ENCODE data around the gene ADH1C. TPM values are rescaled to one million over a fixed set of nuclear protein-coding genes. Genes with fewer than 3 reads are reported as not detected.
"Not testable (repeated sequence)": the region's sequence is repeated elsewhere in the genome, so short reads cannot be mapped to it uniquely, and the experiment has no call there.

ADH1C gene
- polyA plus RNA-seq, 1 of the 3 experiments (the other 2 are of a cell fraction) = not detected

- ChIA-PET CTCF (no interaction called here), POLR2A (no interaction called here)
- no peak for DNase-seq
- WGBS (ENCODE audit: low lambda C conversion rate) = 6% methylated on average over 2 of the region's 2 CpGs
- H3K9me2 ChIP-seq = no peaks in the 10 kb centered on the region
- H3F3A ChIP-seq (replicated peaks; ENCODE audit: insufficient read depth) = no peaks in the 10 kb centered on the region
- H3K9me3 ChIP-seq = no peaks in the 10 kb centered on the region
- no peak overlapping the region for H3K4me2 ChIP-seq
- no peaks in the 10 kb centered on the region for H3K4me1 ChIP-seq (ENCODE audit: control insufficient read depth in 1 of 2, insufficient read depth in 2 of 2, low read depth in 1 of 2, low read length in 1 of 2)
- H2AFZ ChIP-seq (ENCODE audit: low read depth) = no peak overlapping the region
- TF ChIP-seq YY1 (IDR thresholded peaks at IDR 0.05; ENCODE audit: low read depth) (no peak), FOXJ3 (CRISPR knock-in tag; IDR thresholded peaks at IDR 0.05) (no peak), RFX5 (IDR thresholded peaks at IDR 0.05; ENCODE audit: low read length) (no peak), TCF12 (IDR thresholded peaks at IDR 0.05) (no peak), CHD2 (IDR thresholded peaks at IDR 0.05; ENCODE audit: low read length, partially characterized antibody) (no peak), RXRA (IDR thresholded peaks at IDR 0.05; ENCODE audit: borderline replicate concordance, low read depth) (no peak), GATA2 (CRISPR knock-in tag; IDR thresholded peaks at IDR 0.05) (no peak), MEF2A (IDR thresholded peaks at IDR 0.05; ENCODE audit: borderline replicate concordance, low read depth) (no peak), EP300 (IDR thresholded peaks at IDR 0.05; ENCODE audit: borderline replicate concordance in 1 of 2, low read depth in 1 of 2, low read length in 1 of 2) (no peak), USF1 (IDR thresholded peaks at IDR 0.05; ENCODE audit: borderline replicate concordance, low read depth) (no peak), FOXM1 (IDR thresholded peaks at IDR 0.05; ENCODE audit: low read depth) (no peak), POLR2AphosphoS5 (IDR thresholded peaks at IDR 0.05; ENCODE audit: low read depth, low read length) (no peak)
- TF ChIP-seq, protein P1, sequence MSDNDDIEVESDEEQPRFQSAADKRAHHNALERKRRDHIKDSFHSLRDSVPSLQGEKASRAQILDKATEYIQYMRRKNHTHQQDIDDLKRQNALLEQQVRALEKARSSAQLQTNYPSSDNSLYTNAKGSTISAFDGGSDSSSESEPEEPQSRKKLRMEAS (IDR thresholded peaks at IDR 0.05; ENCODE audit: low read depth) = no peak
- TF ChIP-seq, protein P2, sequence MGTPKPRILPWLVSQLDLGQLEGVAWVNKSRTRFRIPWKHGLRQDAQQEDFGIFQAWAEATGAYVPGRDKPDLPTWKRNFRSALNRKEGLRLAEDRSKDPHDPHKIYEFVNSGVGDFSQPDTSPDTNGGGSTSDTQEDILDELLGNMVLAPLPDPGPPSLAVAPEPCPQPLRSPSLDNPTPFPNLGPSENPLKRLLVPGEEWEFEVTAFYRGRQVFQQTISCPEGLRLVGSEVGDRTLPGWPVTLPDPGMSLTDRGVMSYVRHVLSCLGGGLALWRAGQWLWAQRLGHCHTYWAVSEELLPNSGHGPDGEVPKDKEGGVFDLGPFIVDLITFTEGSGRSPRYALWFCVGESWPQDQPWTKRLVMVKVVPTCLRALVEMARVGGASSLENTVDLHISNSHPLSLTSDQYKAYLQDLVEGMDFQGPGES (IDR thresholded peaks at IDR 0.05; ENCODE audit: low read depth, low read length) = no peak
- H3K27me3 ChIP-seq (ENCODE audit: insufficient read depth) = no peaks in the 10 kb centered on the region
- no peaks in the 10 kb centered on the region for H3K36me3 ChIP-seq (replicated peaks in 1 of 2; ENCODE audit: control insufficient read depth in 1 of 2, insufficient read depth in 2 of 2, low read length in 1 of 2)
- no peak overlapping the region for H3K9ac ChIP-seq
- no peak overlapping the region for H3K4me3 ChIP-seq (ENCODE audit: low read depth in 2 of 2, low read length in 1 of 2)
- no peaks in the 10 kb centered on the region for H3K79me2 ChIP-seq (ENCODE audit: insufficient read depth)
- no peak overlapping the region for H3K27ac ChIP-seq (ENCODE audit: low read depth in 2 of 2, low read length in 1 of 2)
- no peaks in the 10 kb centered on the region for H4K20me1 ChIP-seq (ENCODE audit: insufficient read depth)
Observed at GRCh38 chr4:99357948-99358347, 5.4 kb upstream of the ADH1C start.

- H3K4me1 ChIP-seq (ENCODE audit: control insufficient read depth in 1 of 2, insufficient read depth in 2 of 2, low read depth in 1 of 2, low read length in 1 of 2) = no peaks in the 10 kb centered on the region
- H3K27me3 ChIP-seq (ENCODE audit: insufficient read depth) = no peaks in the 10 kb centered on the region
- no peak overlapping the region for H3K9ac ChIP-seq
- H4K20me1 ChIP-seq (ENCODE audit: insufficient read depth) = no peaks in the 10 kb centered on the region
- CTCF ChIA-PET = no interaction called here
- no peak for DNase-seq
- H3K36me3 ChIP-seq (replicated peaks in 1 of 2; ENCODE audit: control insufficient read depth in 1 of 2, insufficient read depth in 2 of 2, low read length in 1 of 2) = no peaks in the 10 kb centered on the region
- H3K9me2 ChIP-seq = 0 out of 2 replicates have a peak, but pooled peaks cover 1% of the 10 kb centered on the region
- no peaks in the 10 kb centered on the region for H3K9me3 ChIP-seq
- H3F3A ChIP-seq (replicated peaks; ENCODE audit: insufficient read depth) = no peaks in the 10 kb centered on the region
- no peak overlapping the region for H3K4me3 ChIP-seq (ENCODE audit: low read depth in 2 of 2, low read length in 1 of 2)
- H3K27ac ChIP-seq (ENCODE audit: low read depth in 2 of 2, low read length in 1 of 2) = no peak overlapping the region
- POLR2A ChIA-PET = no interaction called here
- no peak overlapping the region for H2AFZ ChIP-seq (ENCODE audit: low read depth)
- H3K4me2 ChIP-seq = no peak overlapping the region
- no peaks in the 10 kb centered on the region for H3K79me2 ChIP-seq (ENCODE audit: insufficient read depth)
- no peak for TF ChIP-seq JUND (IDR thresholded peaks at IDR 0.05)
- TF ChIP-seq SIN3A (IDR thresholded peaks at IDR 0.05; ENCODE audit: borderline replicate concordance, low read depth, low read length) = no peak
- no peak for TF ChIP-seq EP300 (IDR thresholded peaks at IDR 0.05; ENCODE audit: borderline replicate concordance in 1 of 2, low read depth in 1 of 2, low read length in 1 of 2)
- whole genome bisulfite sequencing (ENCODE audit: low lambda C conversion rate) = 0% methylated on average over 1 of the region's 1 CpG
Observed at GRCh38 chr4:99356992-99357391, 4.4 kb upstream of the ADH1C start.

DNA sequence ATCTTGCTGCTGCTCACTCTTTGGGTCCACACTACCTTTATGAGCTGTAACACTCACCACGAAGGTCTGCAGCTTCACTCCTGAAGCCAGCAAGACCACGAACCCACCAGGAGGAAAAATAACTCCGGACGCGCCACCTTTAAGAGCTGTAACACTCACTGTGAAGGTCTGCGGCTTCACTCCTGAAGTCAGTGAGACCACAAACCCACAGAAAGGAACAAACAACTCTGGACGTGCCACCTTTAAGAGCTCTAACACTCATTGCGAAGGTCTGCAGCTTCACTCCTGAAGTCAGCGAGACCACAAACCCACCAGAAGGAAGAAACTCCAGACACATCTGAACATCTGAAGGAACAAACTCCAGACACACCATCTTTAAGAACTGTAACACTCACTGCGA lies 3.6 kb upstream of the ADH1C start:
- CTCF ChIA-PET; H3K9ac ChIP-seq; H2AFZ ChIP-seq (ENCODE audit: low read depth); H4K20me1 ChIP-seq (ENCODE audit: insufficient read depth); H3K9me3 ChIP-seq; H3F3A ChIP-seq (replicated peaks; ENCODE audit: insufficient read depth); H3K27me3 ChIP-seq (ENCODE audit: insufficient read depth); H3K4me2 ChIP-seq; POLR2A ChIA-PET; H3K79me2 ChIP-seq (ENCODE audit: insufficient read depth); H3K27ac ChIP-seq (ENCODE audit: low read depth in 2 of 2, low read length in 1 of 2); DNase-seq; H3K4me3 ChIP-seq (ENCODE audit: low read depth in 2 of 2, low read length in 1 of 2); H3K36me3 ChIP-seq (replicated peaks in 1 of 2; ENCODE audit: control insufficient read depth in 1 of 2, insufficient read depth in 2 of 2, low read length in 1 of 2); H3K9me2 ChIP-seq; H3K4me1 ChIP-seq (ENCODE audit: control insufficient read depth in 1 of 2, insufficient read depth in 2 of 2, low read depth in 1 of 2, low read length in 1 of 2): not testable (repeated sequence)
- 29% methylated on average over 8 of the region's 10 CpGs for WGBS (ENCODE audit: low lambda C conversion rate)
